K562 (cell line): ENCODE results near the gene PEX11B. TPM values are rescaled to one million over a fixed set of nuclear protein-coding genes. Genes with fewer than 3 reads are reported as not detected.

Experiments
- ATAC-seq: fragments of 200-7000 bp; cut with Tn5 transposase; 3 replicates; pipeline ENCODE4 v1.9.1; 2020; ENCODE audit warnings: moderate library complexity
- BruUV-seq: library from RNA; stranded (reverse); fragments of 400-500 nt; replicated peaks from 2 replicates; lab custom pipeline; 2021; lab: Mats Ljungman, UMichigan
- CTCF ChIA-PET: fragments of 300-600 bp; formaldehyde crosslinking; extraction: SDS; loops from one replicate; lab custom pipeline; 2021; ENCODE audit warnings: low intra/inter-chr PET ratio; lab: Yijun Ruan, JAX
- POLR2A ChIA-PET: fragments of 300-600, 350-650 bp; sonication (Branson Sonifier 250); formaldehyde crosslinking; extraction: SDS; loops from one replicate; lab custom pipeline; 2021; ENCODE audit warnings: antibody characterized with exemption, inconsistent platforms; lab: Yijun Ruan, JAX
- DNase-seq, 4 experiments: peaks; one replicate each; pipeline versions ENCODE4 v3.0.0 to v3.0.0-alpha.2; 2011 to 2018; ENCODE audit warnings: low spot score in 3 of 4, mixed read lengths in 3 of 4; ENCODE audit errors: extremely low read depth in 1 of 4
- FAIRE-seq: peaks from 2 replicates; lab custom pipeline; 2011; peaks lifted over from hg19 to GRCh38; lab: Jason Lieb, UNC
- H2AFZ ChIP-seq: 2 replicates; pipeline ENCODE4 v1.6.0; 2011; ENCODE audit warnings: low read depth, low read length, control low read depth, inconsistent platforms
- H3K27ac ChIP-seq: fragments of 200-600 bp; 3 replicates; pipeline ENCODE4 v1.8.0; 2011; ENCODE audit warnings: low read depth, mild to moderate bottlenecking, control low read depth, inconsistent platforms, low read length, moderate library complexity, mixed read lengths; ENCODE audit errors: extremely low read depth
- H3K27me3 ChIP-seq, 2 experiments: fragments of 300-600 bp in 1 of 2; 2 replicates in 1 of 2; 3 replicates in 1 of 2; pipeline versions ENCODE4 v1.6.0 to v1.8.0; 2011; ENCODE audit warnings: inconsistent platforms in 2 of 2, low read length in 2 of 2, mild to moderate bottlenecking in 1 of 2, mixed read lengths in 1 of 2, moderate library complexity in 1 of 2; ENCODE audit not compliant: control insufficient read depth in 2 of 2, insufficient read depth in 2 of 2
- H3K36me3 ChIP-seq: fragments of 300-600 bp; 3 replicates; pipeline ENCODE4 v1.8.0; 2011; ENCODE audit warnings: mild to moderate bottlenecking, low read length, inconsistent platforms; ENCODE audit not compliant: control insufficient read depth, insufficient read depth
- H3K4me1 ChIP-seq, 2 experiments: fragments of 200-600 bp in 1 of 2; replicated peaks in 1 of 2; 2 replicates in 1 of 2; 3 replicates in 1 of 2; pipeline versions ENCODE4 v1.5.1 to v1.8.0; 2011; ENCODE audit warnings: inconsistent platforms in 2 of 2, low read length in 2 of 2, mild to moderate bottlenecking in 1 of 2, mixed read lengths in 1 of 2, moderate library complexity in 1 of 2; ENCODE audit not compliant: control insufficient read depth in 2 of 2, insufficient read depth in 2 of 2
- H3K4me2 ChIP-seq: 2 replicates; pipeline ENCODE4 v1.6.1; 2011; ENCODE audit warnings: low read length, control low read depth, inconsistent platforms, mixed read lengths; ENCODE audit not compliant: insufficient read depth
- H3K4me3 ChIP-seq: fragments of 200-600 bp; sonication (generic), shearing (Covaris generic); 2 replicates; pipeline ENCODE4 v1.5.1; 2016; ENCODE audit warnings: control low read depth, inconsistent platforms
- H3K79me2 ChIP-seq: fragments of 200-600 bp; 3 replicates; pipeline ENCODE4 v1.8.0; 2011; ENCODE audit warnings: low read length, inconsistent platforms; ENCODE audit not compliant: control insufficient read depth, insufficient read depth
- H3K9ac ChIP-seq, 2 experiments: 2 replicates each; pipeline versions ENCODE4 v1.6.0 to v1.6.1; 2011; ENCODE audit warnings: low read depth in 2 of 2, low read length in 2 of 2, control low read depth in 1 of 2, inconsistent platforms in 1 of 2, mild to moderate bottlenecking in 1 of 2, mixed read lengths in 1 of 2; ENCODE audit not compliant: insufficient read depth in 1 of 2
- H3K9me1 ChIP-seq: one replicate; pipeline ENCODE4 v1.6.0; 2011; ENCODE audit warnings: inconsistent platforms, mild to moderate bottlenecking, low read length, moderate library complexity; ENCODE audit not compliant: control insufficient read depth, insufficient read depth
- H3K9me3 ChIP-seq: replicated peaks from 2 replicates; pipeline ENCODE4 v1.5.1; 2011; ENCODE audit warnings: low read depth, low read length, inconsistent platforms; ENCODE audit not compliant: control insufficient read depth, insufficient read depth
- H4K20me1 ChIP-seq: replicated peaks from 2 replicates; pipeline ENCODE4 v1.6.1; 2011; ENCODE audit warnings: low read length, inconsistent platforms, mixed read lengths; ENCODE audit not compliant: control insufficient read depth, insufficient read depth
- CAMTA2 ChIP-seq: fragments of 250-450 bp; sonication (Bioruptor Pico); conservative IDR thresholded peaks from 2 replicates; pipeline ENCODE4 v1.5.1; 2022
- HDAC1 ChIP-seq, 2 experiments: fragments of 450-650 bp; IDR thresholded peaks; 2 replicates each; pipeline ENCODE4 v1.6.1; 2016 to 2017; ENCODE audit warnings: inconsistent platforms in 1 of 2, mild to moderate bottlenecking in 1 of 2, moderate library complexity in 1 of 2
- HEY1 ChIP-seq: fragments of 250-450 bp; sonication (Bioruptor Pico); IDR thresholded peaks from 2 replicates; pipeline ENCODE4 v1.5.0; 2020; ENCODE audit warnings: mild to moderate bottlenecking, moderate library complexity, borderline replicate concordance
- MAZ ChIP-seq, 2 experiments: fragments of 450-650 bp in 1 of 2; sonication (generic) in 1 of 2; formaldehyde crosslinking; IDR thresholded peaks in 1 of 2; conservative IDR thresholded peaks in 1 of 2; 2 replicates each; pipeline versions ENCODE4 v1.4.0 to v1.5.0; 2020; ENCODE audit warnings: mild to moderate bottlenecking in 1 of 2, missing genetic modification reagents in 1 of 2
- NFATC3 ChIP-seq: fragments of 450-650 bp; IDR thresholded peaks from 2 replicates; pipeline ENCODE4 v1.6.1; 2017; ENCODE audit warnings: mild to moderate bottlenecking
- SMARCC2 ChIP-seq: fragments of 450-650 bp; IDR thresholded peaks from 2 replicates; pipeline ENCODE4 v1.6.1; 2017; ENCODE audit warnings: antibody characterized with exemption, moderate library complexity, mild to moderate bottlenecking, low read depth
- SUPT5H ChIP-seq: fragments of 450-650 bp; IDR thresholded peaks from 2 replicates; pipeline ENCODE4 v1.6.1; 2016
- XRCC3 ChIP-seq: fragments of 450-650 bp; IDR thresholded peaks from 2 replicates; pipeline ENCODE4 v1.6.1; 2017; ENCODE audit warnings: mild to moderate bottlenecking, moderate library complexity
- ZNF277 ChIP-seq: fragments of 250-450 bp; sonication (Bioruptor Pico); IDR thresholded peaks from 2 replicates; pipeline ENCODE4 v1.8.0; 2022; ENCODE audit warnings: inconsistent platforms, mild to moderate bottlenecking, moderate library complexity, borderline replicate concordance
- ZNF584 ChIP-seq: fragments of 200-800 bp; sonication (Bioruptor generic); IDR thresholded peaks from 2 replicates; pipeline ENCODE4 v1.6.1; 2016; ENCODE audit warnings: low read depth, mild to moderate bottlenecking, missing genetic modification characterization, missing compliant biosample characterization
- ZNF609 ChIP-seq: sonication (generic); formaldehyde crosslinking; IDR thresholded peaks from 2 replicates; pipeline ENCODE4 v1.8.1; 2023; ENCODE audit warnings: missing genetic modification reagents, mild to moderate bottlenecking, borderline replicate concordance
- in situ Hi-C: fragments of 300-500 bp; cut with MboI; formaldehyde crosslinking; loops from 4 replicates; pipeline ENCODE4 v1.15.0; 2018; ENCODE audit warnings: inconsistent platforms, mixed read lengths
- intact Hi-C: fragments of 100-400 bp; cut with micrococcal nuclease; formaldehyde crosslinking; loops from 2 replicates; pipeline ENCODE4 v1.14.2; 2022
- polyA plus RNA-seq, 8 experiments: library from polyadenylated mRNA; depleted of rRNA in 4 of 8; stranded (reverse) in 5 of 8; unstranded in 3 of 8; fragments of >200 nt; fragmentation: Nextera tagmentation in 2 of 8; fragmentation: Illumina TruSeq in 1 of 8; extraction: Ambion mirVana in 2 of 8; extraction: Trizol in 1 of 8; gene quantifications; 2 replicates each; pipeline versions ENCODE4 v1.2.1 to v1.2.3, GENCODE V29; 2011 to 2014; ENCODE audit warnings: inconsistent platforms in 1 of 8, missing spikeins in 1 of 8
- total RNA-seq, 7 experiments: library from RNA; depleted of rRNA in 6 of 7; stranded (reverse); fragments of >200 nt in 6 of 7; fragmentation: Illumina TruSeq in 2 of 7; extraction: Trizol in 2 of 7; gene quantifications; 2 replicates each; pipeline versions ENCODE4 v1.2.1 to v1.2.3, GENCODE V29; 2011 to 2021; ENCODE audit warnings: low replicate concordance in 1 of 7
- TF ChIP-seq, protein P1 (sequence below), 2 experiments: fragments of 450-650 bp in 1 of 2; sonication (generic) in 1 of 2; formaldehyde crosslinking; conservative IDR thresholded peaks; 2 replicates each; pipeline versions ENCODE4 v1.4.0 to v1.8.1; 2020 to 2022; ENCODE audit warnings: mild to moderate bottlenecking in 1 of 2, missing genetic modification reagents in 1 of 2
- TF ChIP-seq, protein P2 (sequence below), 2 experiments: fragments of 450-650 bp; conservative IDR thresholded peaks; 2 replicates each; pipeline ENCODE4 v1.6.1; 2017; ENCODE audit warnings: mild to moderate bottlenecking in 2 of 2, moderate library complexity in 2 of 2

Gene PEX11B
- total and polyA plus RNA-seq, 9 of the 15 experiments (the other 6 are each of a cell fraction or from before 2014, with no cell fraction given), result 13.2 to 60.0 (median 21.7) TPM

- TF ChIP-seq MAZ (CRISPR knock-in tag; conservative IDR thresholded peaks at IDR 0.05 in 1 of 2, IDR thresholded peaks at IDR 0.05 in 1 of 2), result no peak
- TF ChIP-seq, protein P1, sequence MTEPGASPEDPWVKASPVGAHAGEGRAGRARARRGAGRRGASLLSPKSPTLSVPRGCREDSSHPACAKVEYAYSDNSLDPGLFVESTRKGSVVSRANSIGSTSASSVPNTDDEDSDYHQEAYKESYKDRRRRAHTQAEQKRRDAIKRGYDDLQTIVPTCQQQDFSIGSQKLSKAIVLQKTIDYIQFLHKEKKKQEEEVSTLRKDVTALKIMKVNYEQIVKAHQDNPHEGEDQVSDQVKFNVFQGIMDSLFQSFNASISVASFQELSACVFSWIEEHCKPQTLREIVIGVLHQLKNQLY (CRISPR knock-in tag; conservative IDR thresholded peaks at IDR 0.05), result no peak
- TF ChIP-seq, protein P2, sequence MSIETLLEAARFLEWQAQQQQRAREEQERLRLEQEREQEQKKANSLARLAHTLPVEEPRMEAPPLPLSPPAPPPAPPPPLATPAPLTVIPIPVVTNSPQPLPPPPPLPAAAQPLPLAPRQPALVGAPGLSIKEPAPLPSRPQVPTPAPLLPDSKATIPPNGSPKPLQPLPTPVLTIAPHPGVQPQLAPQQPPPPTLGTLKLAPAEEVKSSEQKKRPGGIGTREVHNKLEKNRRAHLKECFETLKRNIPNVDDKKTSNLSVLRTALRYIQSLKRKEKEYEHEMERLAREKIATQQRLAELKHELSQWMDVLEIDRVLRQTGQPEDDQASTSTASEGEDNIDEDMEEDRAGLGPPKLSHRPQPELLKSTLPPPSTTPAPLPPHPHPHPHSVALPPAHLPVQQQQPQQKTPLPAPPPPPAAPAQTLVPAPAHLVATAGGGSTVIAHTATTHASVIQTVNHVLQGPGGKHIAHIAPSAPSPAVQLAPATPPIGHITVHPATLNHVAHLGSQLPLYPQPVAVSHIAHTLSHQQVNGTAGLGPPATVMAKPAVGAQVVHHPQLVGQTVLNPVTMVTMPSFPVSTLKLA (conservative IDR thresholded peaks at IDR 0.05), result no peak
- TF ChIP-seq HDAC1 (IDR thresholded peaks at IDR 0.05), result no peak
These were observed 17.7 kb upstream of the PEX11B start (continued) for GRCh38 chr1:145936247-145936646.

GRCh38 chr1:145935708-145936107 lies 17.2 kb upstream of the PEX11B start:
- peaks cover 3% of the 10 kb centered on the region for H3K9me1 ChIP-seq
- FAIRE-seq, result no peak
- CTCF ChIA-PET, result no interaction called here
- H3K4me3 ChIP-seq, result no peak overlapping the region
- intact Hi-C loops, result no loop called here
- in situ Hi-C loops, result no loop called here
- no peaks in the 10 kb centered on the region for H3K9me3 ChIP-seq
- peaks cover 16% of the 10 kb centered on the region; the same call in 1 of the 3 replicates for H3K36me3 ChIP-seq
- no TSS peak for BruUV-seq
- peaks cover 4 to 12% of the 10 kb centered on the region in 2 experiments; a peak in 3 of 5 replicates for H3K4me1 ChIP-seq
- no peak overlapping the region for H3K27ac ChIP-seq
- DNase-seq, result no peak
- no peak overlapping the region for H2AFZ ChIP-seq
- no peaks in the 10 kb centered on the region for H3K27me3 ChIP-seq
- H3K4me2 ChIP-seq, result no peak overlapping the region
- H3K79me2 ChIP-seq, result no peaks in the 10 kb centered on the region; the same call in 2 of the 3 replicates
- no peak overlapping the region for H3K9ac ChIP-seq
- no peaks in the 10 kb centered on the region for H4K20me1 ChIP-seq
- no peak for ATAC-seq
- POLR2A ChIA-PET, result interaction anchor here (0.6 to 1.0 kb wide), 4 partner anchors 9 to 50 kb away, joined by 3 read pairs; partner anchors contain the start of genes ANKRD34A, ANKRD35, LIX1L and POLR3GL
- TF ChIP-seq HEY1 (CRISPR knock-in tag) (no peak), XRCC3 (no peak), NFATC3 (no peak), ZNF584 (CRISPR knock-in tag) (no peak), SMARCC2 (no peak), ZNF277 (no peak), CAMTA2 (CRISPR knock-in tag) (no peak), ZNF609 (no peak), SUPT5H (no peak)
